Motor neuron (in vitro differentiated cells): ENCODE results near the gene OCA2. TPM values are rescaled to one million over a fixed set of nuclear protein-coding genes. Genes with fewer than 3 reads are reported as not detected.

Experiments used
- ATAC-seq, 8 experiments: fragments of 200-7000 bp; cut with Tn5 transposase; replicated peaks in 6 of 8; 2 replicates each; pipeline ENCODE4 v1.8.0; 2021; ENCODE audit warnings: mild to moderate bottlenecking in 8 of 8, moderate library complexity in 8 of 8
- H3K27ac ChIP-seq, 2 donors: fragments of 250-450 bp; sonication (Bioruptor Pico); 2 replicates each; pipeline ENCODE4 v1.9.0; 2021; ENCODE audit warnings: antibody characterized with exemption in 2 of 2, mild to moderate bottlenecking in 2 of 2, moderate library complexity in 1 of 2
- H3K4me1 ChIP-seq, 2 donors: fragments of 250-450 bp; sonication (Bioruptor Pico); replicated peaks in 1 of 2; 2 replicates each; pipeline ENCODE4 v1.6.1; 2021; ENCODE audit warnings: antibody characterized with exemption in 2 of 2, mild to moderate bottlenecking in 2 of 2, moderate library complexity in 1 of 2
- H3K4me3 ChIP-seq, 5 donors: fragments of 250-450 bp; sonication (Bioruptor Pico); 2 replicates each; pipeline ENCODE4 v1.9.0; 2021; ENCODE audit warnings: antibody characterized with exemption in 5 of 5, mild to moderate bottlenecking in 5 of 5, moderate library complexity in 4 of 5
- WGBS, 10 experiments: fragments of 450-650 bp; shearing (Covaris generic); methylation state at CpG; one replicate each; pipeline ENCODE4 v1.0.0; 2022; 5-methylcytosine and 5-hydroxymethylcytosine counted together
- in situ Hi-C, 9 experiments: fragments of 400-800 bp; cut with MboI; loops; one replicate each; pipeline ENCODE4 v1.15.0; 2021; ENCODE audit warnings: low sequenced_read_pairs in 9 of 9, low pct_unique_long_range_greater_than_20kb in 2 of 9; ENCODE audit not compliant: unreplicated experiment in 9 of 9
- total RNA-seq, 8 experiments: library from RNA; unstranded; fragments of 300-600 nt; gene quantifications; 2 replicates each; pipeline versions ENCODE4 v1.2.3 to v1.2.4, GENCODE V29; 2022

Gene OCA2
- total RNA-seq, 8 experiments from 2014 or later = 0.16 to 1.9 (median 0.29) TPM; not detected in 2

DNA sequence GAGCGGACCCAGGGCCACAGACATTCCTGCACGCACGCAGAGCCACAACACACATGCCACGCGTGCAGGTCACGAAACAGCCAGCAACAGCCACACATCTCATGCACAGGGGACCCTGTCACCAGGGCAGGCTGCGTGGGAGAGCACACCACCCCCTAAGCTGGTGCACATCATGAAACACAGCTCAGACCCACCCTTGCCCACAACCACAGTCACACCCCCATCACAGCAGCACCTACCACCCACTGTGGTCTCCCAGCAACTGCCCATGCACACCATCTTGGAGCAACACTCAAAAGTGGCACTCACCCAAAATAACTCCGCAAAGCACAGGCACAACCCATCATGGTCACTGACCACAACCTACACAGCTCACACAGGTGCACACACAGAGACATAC, 75.7 kb downstream of the OCA2 start:
- no peak for ATAC-seq
- 67 to 100% (median 80%) methylated on average over 1 of the region's 8 CpGs; no CpG with 5 or more reads in 7 of the 10 experiments for WGBS, 10 experiments
- no peak overlapping the region for H3K27ac ChIP-seq
- H3K4me1 ChIP-seq = peaks cover 7 to 10% of the 10 kb centered on the region in 2 donors
- no peak overlapping the region for H3K4me3 ChIP-seq
- in situ Hi-C loops = no loop called here

- H3K27ac ChIP-seq = no peak overlapping the region
- in situ Hi-C loops = no loop called here
- no peak for ATAC-seq
Measured at GRCh38 chr15:28022961-28023360, 76.2 kb downstream of the OCA2 start.

DNA sequence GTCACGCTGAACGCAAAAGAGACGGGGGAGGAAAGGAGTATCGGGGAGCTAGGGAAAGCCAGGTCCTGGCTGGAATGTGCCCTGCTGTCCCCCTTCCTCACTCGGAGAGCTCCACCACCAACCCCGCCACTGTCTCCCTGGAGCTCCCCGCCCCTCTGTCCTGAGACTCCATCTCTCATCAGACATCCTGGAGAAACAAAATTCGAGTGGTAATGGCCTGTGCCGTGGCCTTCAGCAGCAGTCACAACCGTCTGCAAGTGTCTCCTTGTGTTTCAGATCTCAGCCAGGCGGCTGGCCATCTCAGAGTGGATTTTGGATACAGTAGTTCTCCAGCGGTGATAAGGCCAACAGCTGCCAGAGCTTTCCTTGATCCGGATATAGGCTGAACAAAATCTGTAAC, 76.9 kb downstream of the OCA2 start:
- 88 to 100% (median 95%) methylated on average over 1 to 3 of the region's 13 CpGs; no CpG with 5 or more reads in 6 of the 10 experiments for WGBS, 10 experiments
- Histone ChIP-seq H3K27ac (no peak overlapping the region), H3K4me3 (no peak overlapping the region), H3K4me1 (peaks cover 7 to 10% of the 10 kb centered on the region in 2 donors)
- in situ Hi-C loops = no loop called here
- no peak for ATAC-seq

More at GRCh38 chr15:28022961-28023360, 76.2 kb downstream of the OCA2 start:
- WGBS, 10 experiments = 0 to 100% (median 69%) methylated on average over 1 to 2 of the region's 2 CpGs; no CpG with 5 or more reads in 4 of the 10 experiments
- H3K4me3 ChIP-seq = no peak overlapping the region
- peaks cover 7 to 10% of the 10 kb centered on the region in 2 donors for H3K4me1 ChIP-seq

DNA sequence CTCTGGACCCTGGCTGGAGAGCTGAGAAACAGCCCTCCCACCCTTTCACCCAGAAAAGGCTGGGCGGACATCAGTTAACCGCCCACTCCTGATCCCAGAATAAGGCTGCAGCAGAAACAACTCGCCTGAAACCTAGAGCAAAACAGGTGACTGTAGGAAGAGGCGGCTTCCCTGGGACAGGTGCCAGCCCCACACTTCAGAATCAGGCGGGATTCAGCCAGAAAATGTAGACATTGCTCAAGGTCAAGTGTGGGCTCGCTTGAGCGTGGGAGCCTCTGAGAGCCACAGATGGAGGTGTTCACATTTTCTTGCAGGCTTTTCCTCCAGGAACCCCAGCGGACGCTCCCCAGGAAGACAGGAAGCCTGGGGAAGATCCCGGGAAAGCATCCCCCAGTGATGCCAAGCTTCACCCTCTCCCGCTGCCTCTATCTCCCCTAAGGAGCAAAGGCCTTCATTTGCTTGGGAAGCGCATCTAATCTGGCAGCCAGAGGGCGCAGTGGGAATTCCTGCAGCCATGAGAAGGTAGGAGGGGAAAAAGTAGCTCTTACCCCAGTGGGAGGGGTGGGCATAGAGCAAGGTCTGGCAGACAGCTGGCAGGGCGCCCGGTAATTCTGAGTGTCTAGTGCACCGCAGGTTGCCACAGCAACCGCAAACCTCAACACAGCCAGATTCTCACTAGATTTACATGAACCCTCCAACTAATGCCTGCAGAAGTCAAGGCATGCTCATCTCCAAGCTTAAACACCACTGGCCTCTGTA, 77.7 kb downstream of the OCA2 start:
- Histone ChIP-seq H3K4me1 (peaks cover 7 to 10% of the 10 kb centered on the region in 2 donors), H3K4me3 (no peak overlapping the region), H3K27ac (no peak overlapping the region)
- ATAC-seq = peak; percentile 78 to 98 (median 87)
- in situ Hi-C loops = no loop called here
- 8 to 94% (median 60%) methylated on average over 1 to 6 of the region's 17 CpGs; no CpG with 5 or more reads in 3 of the 10 experiments for WGBS, 10 experiments

DNA sequence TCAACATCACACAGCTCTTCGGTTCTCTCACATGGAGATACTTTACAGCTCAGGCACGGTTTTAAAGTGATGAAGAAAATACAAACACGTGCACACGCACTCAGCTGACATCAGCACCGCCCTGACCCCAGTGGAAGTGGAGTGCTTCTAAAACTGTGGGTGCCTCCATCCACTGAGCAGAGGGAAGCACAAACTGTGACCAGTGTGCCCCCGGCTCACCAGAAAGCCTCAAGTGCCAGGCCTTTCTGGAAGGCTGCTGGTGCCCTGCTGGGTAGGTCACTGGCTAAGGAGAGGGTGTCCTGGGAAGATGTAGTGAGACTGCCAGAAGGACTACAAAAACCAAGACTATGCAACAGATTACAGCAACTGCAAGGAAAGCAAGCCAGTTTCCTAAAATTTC, 78.5 kb downstream of the OCA2 start:
- H3K27ac ChIP-seq = no peak overlapping the region
- ATAC-seq = no peak
- peaks cover 7 to 10% of the 10 kb centered on the region in 2 donors for H3K4me1 ChIP-seq
- 60 to 93% (median 86%) methylated on average over 1 to 5 of the region's 6 CpGs; no CpG with 5 or more reads in 5 of the 10 experiments for WGBS, 10 experiments
- no peak overlapping the region for H3K4me3 ChIP-seq
- in situ Hi-C loops = no loop called here

DNA sequence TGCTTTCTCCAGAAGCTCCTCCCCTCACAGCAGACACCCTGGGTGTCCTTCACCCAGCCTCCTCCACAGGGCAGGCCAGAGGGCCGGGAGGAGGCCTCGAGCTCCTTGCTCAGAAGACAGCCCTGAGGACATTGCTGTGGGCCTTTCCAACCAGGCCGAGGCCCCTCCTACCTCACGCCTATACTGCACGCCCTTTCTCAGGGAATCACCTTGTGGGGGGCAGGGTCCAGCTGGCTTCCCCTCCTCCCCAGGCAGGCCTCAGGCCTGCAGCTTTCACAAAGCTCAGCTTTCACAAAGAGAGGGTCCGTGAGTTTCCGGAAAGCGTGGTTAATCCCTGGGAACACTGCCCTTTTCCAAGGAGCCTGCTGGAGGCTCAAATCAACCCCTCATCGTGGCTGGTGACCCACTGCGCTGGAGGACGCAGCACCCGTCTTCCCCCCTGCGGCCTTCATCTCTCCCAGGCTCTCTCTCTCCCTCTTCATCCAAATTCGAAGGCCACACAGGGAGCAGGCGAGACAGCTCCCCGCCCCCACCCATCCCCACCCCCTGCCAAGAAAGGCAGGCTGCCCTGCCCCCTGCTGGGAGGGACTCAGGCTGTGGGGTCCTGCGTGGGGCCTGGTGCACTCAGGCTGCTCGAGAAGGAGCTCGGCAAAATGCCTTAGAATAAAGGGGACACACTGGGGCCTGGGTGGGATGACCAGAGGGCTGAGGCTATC, 79.4 kb downstream of the OCA2 start:
- Histone ChIP-seq H3K27ac (no peak overlapping the region), H3K4me1 (peaks cover 7 to 10% of the 10 kb centered on the region in 2 donors), H3K4me3 (no peak overlapping the region)
- WGBS, 10 experiments = 0 to 80% (median 60%) methylated on average over 1 to 5 of the region's 19 CpGs; no CpG with 5 or more reads in 6 of the 10 experiments
- in situ Hi-C loops = no loop called here
- peak in 2 of 8 experiments; percentile 34 to 44 for ATAC-seq

DNA sequence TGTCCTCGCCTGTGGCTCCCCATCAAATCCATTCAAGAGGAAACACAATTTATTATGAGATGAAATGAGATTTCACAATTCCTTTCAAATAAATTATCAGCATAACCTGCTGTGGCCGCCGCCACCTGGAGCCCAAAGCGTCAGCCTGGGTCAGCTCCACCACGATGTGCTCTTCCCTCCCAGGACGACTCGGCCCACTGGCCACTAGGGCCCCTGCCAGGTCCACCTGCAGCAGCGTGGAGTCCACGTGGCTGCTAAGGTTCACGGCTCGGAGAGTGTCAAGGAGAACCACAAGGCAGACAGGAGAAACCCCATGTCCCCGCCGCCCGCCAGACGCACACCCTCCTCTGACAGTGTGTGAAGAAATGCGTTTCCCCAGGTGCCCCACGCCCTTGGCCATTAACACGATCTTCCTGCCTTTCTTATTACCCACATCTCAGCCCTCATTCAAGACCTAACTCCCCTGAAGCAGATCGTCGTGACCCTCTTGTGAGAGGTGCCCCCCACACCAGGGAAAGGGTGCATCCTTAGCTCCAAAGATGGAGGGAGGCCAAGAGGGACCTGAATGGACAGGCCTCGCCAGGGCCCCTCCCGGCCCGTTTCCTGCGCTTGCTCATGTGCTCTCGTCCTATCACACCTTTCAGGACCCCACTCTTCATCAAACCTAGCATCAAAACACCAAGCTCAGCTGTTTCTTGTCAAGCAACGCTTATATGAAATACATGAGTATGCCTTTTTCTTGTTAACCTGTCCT, 80.6 kb downstream of the OCA2 start:
- in situ Hi-C loops = no loop called here

GRCh38 chr15:28017423-28017924, 81.6 kb downstream of the OCA2 start:
- H3K4me3 ChIP-seq = no peak overlapping the region
- in situ Hi-C loops = no loop called here
- H3K27ac ChIP-seq = no peak overlapping the region
- H3K4me1 ChIP-seq = peaks cover 7 to 10% of the 10 kb centered on the region in 2 donors
- ATAC-seq = peak in 5 of 8 experiments; percentile 32 to 55 (median 46)
- WGBS, 10 experiments = 80 to 95% (median 94%) methylated on average over 1 to 7 of the region's 10 CpGs; no CpG with 5 or more reads in 5 of the 10 experiments

More for the DNA sequence above, 80.6 kb downstream of the OCA2 start:
- 44 to 100% (median 95%) methylated on average over 1 to 8 of the region's 26 CpGs for whole genome bisulfite sequencing, 10 experiments
- H3K27ac ChIP-seq = no peak overlapping the region
- ATAC-seq = no peak
- H3K4me1 ChIP-seq = peaks cover 7 to 10% of the 10 kb centered on the region in 2 donors
- no peak overlapping the region for H3K4me3 ChIP-seq

DNA sequence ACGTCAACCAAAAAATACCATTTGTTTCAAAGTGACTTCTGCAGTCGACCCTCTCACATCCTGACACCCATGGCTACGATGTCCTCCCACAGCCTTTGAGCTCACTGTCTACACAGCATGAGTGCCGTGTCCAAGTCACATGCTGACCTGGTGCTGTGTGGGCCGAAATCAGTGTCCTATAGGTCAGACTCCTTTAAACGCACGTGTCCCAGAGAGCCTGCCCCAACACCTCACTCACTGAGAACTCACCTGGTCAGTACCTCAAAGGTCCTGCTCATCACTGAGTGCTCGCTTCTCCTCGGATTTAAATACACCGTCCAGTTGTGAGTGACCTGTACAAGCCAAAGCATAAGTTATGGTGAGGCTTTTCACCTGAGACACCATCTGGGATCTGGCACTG, 83.3 kb downstream of the OCA2 start:
- in situ Hi-C loops = no loop called here
- no peak for ATAC-seq
- Histone ChIP-seq H3K4me3 (no peak overlapping the region), H3K27ac (no peak overlapping the region), H3K4me1 (peaks cover 5 to 7% of the 10 kb centered on the region in 2 donors)
- 10 to 100% (median 86%) methylated on average over 1 to 8 of the region's 10 CpGs for WGBS, 10 experiments

DNA sequence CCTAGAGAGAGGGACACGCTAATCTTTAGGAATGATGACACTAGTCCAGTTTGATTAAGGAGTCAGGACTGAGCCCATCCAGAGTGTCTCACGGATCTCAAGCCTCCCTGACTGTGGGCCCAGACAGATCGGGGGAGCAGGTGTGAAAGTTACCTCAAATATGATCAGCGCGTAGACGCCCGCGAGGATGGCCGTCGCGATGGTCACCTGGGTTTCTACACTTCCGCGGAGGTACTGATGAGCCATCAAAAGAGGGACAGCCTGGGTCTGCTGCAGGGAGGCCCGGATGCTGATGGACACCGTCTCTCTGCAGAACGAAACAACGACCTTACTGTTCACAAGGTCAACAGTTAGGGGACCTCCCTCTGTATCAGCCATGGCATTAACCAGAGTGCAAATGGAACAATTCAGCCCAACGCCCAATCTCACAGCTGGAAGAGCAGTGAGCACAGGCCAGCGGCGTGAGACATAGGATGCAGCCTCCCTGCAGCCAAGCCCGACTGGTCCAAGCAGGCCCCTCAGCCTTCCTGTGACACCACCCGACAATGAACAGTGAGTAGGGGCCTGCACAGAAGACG, 84.4 kb downstream of the OCA2 start:
- 40 to 100% (median 87%) methylated on average over 2 to 14 of the region's 23 CpGs; no CpG with 5 or more reads in 3 of the 10 experiments for WGBS, 10 experiments
- in situ Hi-C loops = no loop called here
- no peak overlapping the region for H3K4me3 ChIP-seq
- peaks cover 3 to 5% of the 10 kb centered on the region in 2 donors for H3K4me1 ChIP-seq
- no peak overlapping the region for H3K27ac ChIP-seq
- no peak for ATAC-seq

GRCh38 chr15:28013976-28014375, 85.1 kb downstream of the OCA2 start:
- no peak for ATAC-seq
- WGBS, 10 experiments = 25 to 100% (median 85%) methylated on average over 1 to 6 of the region's 9 CpGs; no CpG with 5 or more reads in 2 of the 10 experiments
- in situ Hi-C loops = no loop called here
- Histone ChIP-seq H3K27ac (no peak overlapping the region), H3K4me1 (no peaks in the 10 kb centered on the region), H3K4me3 (no peak overlapping the region)

GRCh38 chr15:28013480-28013879, 85.6 kb downstream of the OCA2 start:
- Histone ChIP-seq H3K27ac (no peak overlapping the region), H3K4me1 (no peaks in the 10 kb centered on the region), H3K4me3 (no peak overlapping the region)
- 15 to 100% (median 80%) methylated on average over 1 to 7 of the region's 7 CpGs; no CpG with 5 or more reads in 1 of the 10 experiments for WGBS, 10 experiments
- ATAC-seq = no peak
- in situ Hi-C loops = no loop called here
